ENCODE measurements around the gene IFITM2.
"Not testable (repeated sequence)": the region's sequence is repeated elsewhere in the genome, so short reads cannot be mapped to it uniquely, and the experiment has no call there.

Gene IFITM2

DNA sequence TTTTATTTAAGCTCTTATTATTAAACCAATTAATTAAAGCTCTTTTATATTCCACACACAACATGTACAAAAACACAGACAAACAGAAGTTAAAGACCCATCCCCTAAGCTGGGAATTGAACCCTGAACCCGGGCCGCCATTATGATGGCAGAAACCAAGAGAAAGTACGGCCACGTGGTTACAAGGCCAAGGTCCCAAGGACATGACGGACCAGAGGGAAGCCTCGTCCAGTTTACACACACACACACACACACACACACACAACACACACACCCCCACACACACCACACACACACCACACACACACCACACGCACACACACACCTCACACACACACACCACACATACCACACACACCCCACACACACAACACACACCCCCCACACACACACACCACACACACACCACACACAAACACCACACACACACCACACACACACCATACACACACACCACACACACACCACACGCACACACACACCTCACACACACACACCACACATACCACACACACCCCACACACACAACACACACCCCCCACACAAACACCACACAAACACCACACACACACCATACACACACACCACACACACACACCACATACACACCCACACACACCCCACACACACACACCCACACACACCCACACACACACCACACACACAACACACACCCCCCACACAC lies 41.8 kb downstream of the IFITM2 start:
- not testable (repeated sequence) for DNase-seq

GRCh38 chr11:350033-350722 lies 42.6 kb downstream of the IFITM2 start:
- DNase-seq, result not testable (repeated sequence)

DNA sequence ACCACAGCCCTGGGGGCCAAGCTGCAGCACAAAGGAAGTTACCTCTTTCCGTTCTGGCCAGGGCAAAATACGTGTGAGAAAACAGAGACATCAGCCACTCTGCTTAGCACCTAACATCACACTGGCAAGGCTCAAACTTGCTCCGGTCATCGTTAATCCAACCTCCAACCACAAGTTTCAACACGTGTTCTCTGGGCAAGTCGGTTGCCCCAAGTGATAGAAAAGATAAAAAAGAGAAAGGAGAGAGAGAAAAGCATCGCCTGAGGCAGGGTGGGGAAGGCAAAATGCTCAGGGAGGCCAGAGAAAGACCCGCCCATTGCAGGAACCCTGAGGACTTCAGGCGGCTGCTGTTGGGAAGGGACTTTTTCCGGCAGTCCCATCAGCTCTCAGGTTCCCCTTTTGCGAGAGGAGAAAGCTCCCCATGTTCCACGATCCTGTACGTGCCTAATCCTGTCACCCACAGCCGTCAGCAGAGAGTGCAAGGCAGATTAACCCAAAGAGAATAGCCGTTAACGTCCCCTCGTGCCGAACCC lies 43.2 kb downstream of the IFITM2 start:
- no peak for DNase-seq

DNA sequence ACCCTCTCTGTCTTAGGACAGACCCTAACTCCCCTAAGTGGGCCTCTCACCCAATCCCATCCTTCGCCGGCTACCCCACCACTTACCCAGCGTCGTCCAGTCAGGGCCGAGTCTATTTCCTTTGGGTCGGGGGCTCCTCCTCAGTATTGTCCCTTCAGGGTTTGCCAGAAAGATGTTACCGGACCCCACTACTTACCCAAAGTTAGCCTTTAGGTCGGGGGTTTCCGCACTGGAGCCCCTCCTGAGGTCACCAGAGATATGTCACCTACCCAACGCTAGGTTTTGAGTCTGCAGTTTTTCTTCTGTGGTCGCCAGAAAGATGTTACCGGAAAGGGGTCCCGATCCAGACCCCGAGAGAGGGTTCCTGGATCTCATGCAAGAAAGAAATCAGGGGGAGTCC lies 43.8 kb downstream of the IFITM2 start:
- no peak for DNase-seq

DNA sequence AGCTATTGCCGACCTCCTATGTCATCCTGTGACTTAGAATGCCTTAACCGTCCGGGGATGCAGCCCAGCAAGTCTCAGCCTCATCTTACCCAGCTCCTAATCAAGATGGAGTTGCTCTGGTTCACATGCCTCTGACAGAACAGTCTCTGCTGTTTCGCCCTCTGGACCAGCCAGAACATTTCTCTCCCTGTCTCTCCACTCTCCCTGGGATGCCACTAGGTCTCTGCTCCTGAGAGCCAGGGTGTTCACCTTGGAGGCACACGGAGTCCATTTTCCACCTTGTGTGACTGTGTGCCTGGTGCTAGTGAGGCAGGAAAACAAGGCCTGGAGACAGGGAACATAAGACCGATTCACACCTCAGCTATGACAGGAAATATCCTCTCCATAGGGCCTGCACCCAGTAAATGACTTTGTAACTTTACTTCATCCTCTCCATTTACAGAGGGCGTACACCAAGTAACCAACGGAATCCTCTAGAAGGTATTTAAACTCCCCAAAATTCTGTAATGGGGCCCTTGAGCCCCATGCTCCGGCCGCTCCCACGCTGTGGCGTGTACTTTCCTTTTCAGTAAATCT lies 44.9 kb downstream of the IFITM2 start:
- DNase-seq, result no peak

DNA sequence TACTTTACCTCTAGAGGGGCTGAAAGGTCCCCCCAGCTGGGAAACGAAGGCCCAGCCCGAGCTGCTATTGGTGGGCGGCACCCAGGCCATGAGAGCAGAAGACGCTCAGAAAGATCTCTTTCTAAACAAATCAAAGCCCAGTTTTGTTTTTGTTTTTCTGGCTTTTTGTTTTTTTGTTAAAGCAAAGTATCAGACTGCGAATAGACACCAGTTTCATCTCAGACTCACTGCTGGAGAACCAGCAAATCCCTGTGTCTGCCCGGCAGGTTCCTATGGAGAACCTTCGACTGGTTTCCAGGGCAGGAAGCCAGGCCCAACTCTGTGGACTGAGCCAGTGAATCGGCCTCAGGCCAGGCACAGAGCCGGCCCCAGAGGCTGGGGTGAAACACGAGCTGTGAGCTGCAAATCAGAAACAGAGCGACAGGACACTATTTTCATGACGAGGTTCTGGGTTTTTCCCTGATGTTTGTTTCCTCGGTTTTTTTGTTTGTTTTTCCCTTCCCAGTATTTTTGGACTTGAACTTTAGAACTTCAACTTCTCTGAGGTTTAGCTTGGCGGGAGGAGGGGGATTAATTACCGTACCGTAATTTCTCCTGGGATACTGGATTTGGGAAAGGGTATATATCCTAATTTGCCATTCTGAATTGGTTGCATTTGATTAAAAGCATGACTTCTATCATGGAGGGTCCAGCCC lies 45.7 kb downstream of the IFITM2 start:
- no peak for DNase-seq

GRCh38 chr11:355581-356458 lies 48.2 kb downstream of the IFITM2 start:
- DNase-seq, result peak; percentile 24 to 58

DNA sequence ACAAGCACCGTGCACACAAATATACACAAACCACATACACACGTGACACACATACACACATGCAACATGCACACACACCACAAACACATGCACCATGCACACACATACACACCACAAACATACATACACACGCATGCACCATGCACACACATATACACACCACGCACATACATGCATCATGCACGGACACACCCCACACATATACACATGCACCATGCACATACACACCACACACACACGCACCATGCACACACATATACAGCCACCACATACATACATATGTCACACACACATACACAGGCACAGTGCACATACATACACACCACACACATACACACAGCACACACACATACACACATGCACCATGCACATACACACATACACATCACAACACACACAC lies 49.0 kb downstream of the IFITM2 start:
- DNase-seq, result no peak

DNA sequence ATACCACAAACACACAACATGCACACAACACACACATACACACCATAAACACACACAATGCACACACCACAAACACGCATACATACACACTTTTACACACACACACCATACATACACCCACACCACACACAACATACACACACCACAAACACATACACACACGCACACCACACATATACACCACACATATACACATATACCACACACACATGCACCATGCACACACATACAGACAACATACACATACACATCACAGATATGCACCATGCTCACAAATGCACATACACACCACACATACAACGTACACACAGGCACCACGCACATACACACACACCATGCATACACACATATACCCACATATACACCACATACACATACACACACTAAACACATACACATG lies 50.0 kb downstream of the IFITM2 start:
- no peak for DNase-seq

DNA sequence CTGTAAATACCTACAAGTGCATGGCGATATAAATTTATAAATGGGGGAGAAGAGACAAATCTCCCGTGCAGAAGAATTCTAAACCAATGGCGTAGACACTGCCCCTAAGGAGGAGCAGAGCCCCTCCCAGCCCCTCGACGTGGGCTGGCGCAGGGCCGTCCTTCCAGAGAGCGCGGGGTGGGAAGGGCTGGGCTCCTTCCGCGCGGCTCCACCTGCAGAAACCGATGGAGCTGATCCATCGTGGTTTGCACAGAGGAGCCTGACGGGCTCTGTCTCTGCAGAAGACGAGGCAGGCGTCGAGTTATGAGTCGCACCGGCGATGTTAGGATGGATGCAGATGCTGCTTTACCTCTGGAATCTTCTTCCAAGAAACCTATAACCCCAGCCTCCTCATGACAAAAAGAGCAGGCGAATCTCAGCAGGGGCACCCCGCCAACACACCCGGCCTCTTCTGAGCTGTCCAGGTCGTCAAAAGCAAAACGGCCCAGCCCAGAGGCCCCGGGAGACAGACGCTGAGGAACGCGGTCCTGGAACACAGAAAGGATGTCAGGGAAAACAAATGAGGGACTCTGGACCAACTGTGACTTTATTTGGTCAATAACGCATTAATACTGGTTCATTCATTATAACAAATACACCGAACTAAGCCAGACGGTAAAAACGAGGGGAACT lies 50.6 kb downstream of the IFITM2 start:
- DNase-seq, result no peak

Data from NCI-H2081 (cell line).